ENCODE data around the gene SRMS.

DNA sequence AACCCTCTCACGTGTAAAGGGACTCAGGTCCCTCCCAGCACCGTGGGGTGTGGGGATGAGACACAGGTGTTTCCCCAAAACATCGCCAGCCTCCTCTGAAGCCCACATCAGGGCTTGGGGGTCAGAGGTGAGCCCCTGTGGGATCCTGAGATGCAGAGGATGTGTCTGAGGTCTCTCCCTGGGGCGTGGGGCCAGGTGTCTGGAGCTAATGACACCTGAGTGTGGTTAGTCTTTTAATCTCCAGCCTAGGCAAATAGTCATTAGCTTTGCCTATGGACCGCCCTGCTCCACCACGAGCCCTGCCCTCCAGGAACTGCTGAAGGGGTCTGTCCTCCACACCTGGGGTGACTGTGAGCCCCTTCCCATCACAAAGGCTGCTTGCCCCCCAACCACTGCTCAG lies 1.7 kb downstream of the SRMS start:
- TF ChIP-seq, protein P1, sequence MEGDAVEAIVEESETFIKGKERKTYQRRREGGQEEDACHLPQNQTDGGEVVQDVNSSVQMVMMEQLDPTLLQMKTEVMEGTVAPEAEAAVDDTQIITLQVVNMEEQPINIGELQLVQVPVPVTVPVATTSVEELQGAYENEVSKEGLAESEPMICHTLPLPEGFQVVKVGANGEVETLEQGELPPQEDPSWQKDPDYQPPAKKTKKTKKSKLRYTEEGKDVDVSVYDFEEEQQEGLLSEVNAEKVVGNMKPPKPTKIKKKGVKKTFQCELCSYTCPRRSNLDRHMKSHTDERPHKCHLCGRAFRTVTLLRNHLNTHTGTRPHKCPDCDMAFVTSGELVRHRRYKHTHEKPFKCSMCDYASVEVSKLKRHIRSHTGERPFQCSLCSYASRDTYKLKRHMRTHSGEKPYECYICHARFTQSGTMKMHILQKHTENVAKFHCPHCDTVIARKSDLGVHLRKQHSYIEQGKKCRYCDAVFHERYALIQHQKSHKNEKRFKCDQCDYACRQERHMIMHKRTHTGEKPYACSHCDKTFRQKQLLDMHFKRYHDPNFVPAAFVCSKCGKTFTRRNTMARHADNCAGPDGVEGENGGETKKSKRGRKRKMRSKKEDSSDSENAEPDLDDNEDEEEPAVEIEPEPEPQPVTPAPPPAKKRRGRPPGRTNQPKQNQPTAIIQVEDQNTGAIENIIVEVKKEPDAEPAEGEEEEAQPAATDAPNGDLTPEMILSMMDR (IDR thresholded peaks at IDR 0.05), result no peak
- TF ChIP-seq POLR2A (IDR thresholded peaks at IDR 0.05), result no peak
